ENCODE results near the gene ZNF831. TPM values are rescaled to one million over a fixed set of nuclear protein-coding genes. Genes with fewer than 3 reads are reported as not detected.

ZNF831 gene
- total RNA-seq, 1 donor from 2014 or later: 1.0 TPM

DNA sequence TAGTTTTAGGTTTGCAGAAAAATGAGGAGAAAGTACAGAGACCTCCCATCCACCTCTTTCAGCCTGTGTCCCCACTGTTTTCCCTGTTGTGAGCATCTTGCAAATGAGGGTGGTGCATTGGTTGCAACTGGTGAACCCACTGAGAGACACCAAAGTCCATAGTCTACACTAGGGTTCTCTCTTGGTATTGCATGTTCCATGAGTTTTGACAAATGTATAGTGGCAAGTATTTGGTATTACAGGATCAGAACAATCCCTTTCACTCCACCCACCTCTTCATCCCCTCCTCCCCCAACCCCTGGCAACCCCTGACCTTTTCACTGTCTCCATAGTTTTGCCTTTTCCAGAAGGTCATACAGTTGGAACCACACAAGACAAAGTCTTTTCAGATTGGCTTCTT lies 20.1 kb downstream of the ZNF831 start:
- DNase-seq (no peak), ATAC-seq (no peak)
- no peaks in the 10 kb centered on the region for H3K36me3 ChIP-seq
- intact Hi-C loops (cut with DNase I): no loop called here
- H3K9me3 ChIP-seq: no peaks in the 10 kb centered on the region
- H3K4me3 ChIP-seq: no peak overlapping the region
- TF ChIP-seq, protein P1, sequence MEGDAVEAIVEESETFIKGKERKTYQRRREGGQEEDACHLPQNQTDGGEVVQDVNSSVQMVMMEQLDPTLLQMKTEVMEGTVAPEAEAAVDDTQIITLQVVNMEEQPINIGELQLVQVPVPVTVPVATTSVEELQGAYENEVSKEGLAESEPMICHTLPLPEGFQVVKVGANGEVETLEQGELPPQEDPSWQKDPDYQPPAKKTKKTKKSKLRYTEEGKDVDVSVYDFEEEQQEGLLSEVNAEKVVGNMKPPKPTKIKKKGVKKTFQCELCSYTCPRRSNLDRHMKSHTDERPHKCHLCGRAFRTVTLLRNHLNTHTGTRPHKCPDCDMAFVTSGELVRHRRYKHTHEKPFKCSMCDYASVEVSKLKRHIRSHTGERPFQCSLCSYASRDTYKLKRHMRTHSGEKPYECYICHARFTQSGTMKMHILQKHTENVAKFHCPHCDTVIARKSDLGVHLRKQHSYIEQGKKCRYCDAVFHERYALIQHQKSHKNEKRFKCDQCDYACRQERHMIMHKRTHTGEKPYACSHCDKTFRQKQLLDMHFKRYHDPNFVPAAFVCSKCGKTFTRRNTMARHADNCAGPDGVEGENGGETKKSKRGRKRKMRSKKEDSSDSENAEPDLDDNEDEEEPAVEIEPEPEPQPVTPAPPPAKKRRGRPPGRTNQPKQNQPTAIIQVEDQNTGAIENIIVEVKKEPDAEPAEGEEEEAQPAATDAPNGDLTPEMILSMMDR (IDR thresholded peaks at IDR 0.05): no peak
- no peak overlapping the region for H3K27ac ChIP-seq
- no peaks in the 10 kb centered on the region for H3K4me1 ChIP-seq
- H3K27me3 ChIP-seq (ENCODE audit: low read depth): no peaks in the 10 kb centered on the region

- Histone ChIP-seq H3K9me3 (no peaks in the 10 kb centered on the region), H3K27me3 (ENCODE audit: low read depth) (no peaks in the 10 kb centered on the region), H3K36me3 (no peaks in the 10 kb centered on the region), H3K4me1 (no peaks in the 10 kb centered on the region), H3K27ac (no peak overlapping the region), H3K4me3 (no peak overlapping the region)
- intact Hi-C loops (cut with DNase I): no loop called here
- ATAC-seq: no peak
- no peak for DNase-seq
- TF ChIP-seq, protein P1 (IDR thresholded peaks at IDR 0.05): no peak
Observed at GRCh38 chr20:59184880-59185447, 21.3 kb downstream of the ZNF831 start.

DNA sequence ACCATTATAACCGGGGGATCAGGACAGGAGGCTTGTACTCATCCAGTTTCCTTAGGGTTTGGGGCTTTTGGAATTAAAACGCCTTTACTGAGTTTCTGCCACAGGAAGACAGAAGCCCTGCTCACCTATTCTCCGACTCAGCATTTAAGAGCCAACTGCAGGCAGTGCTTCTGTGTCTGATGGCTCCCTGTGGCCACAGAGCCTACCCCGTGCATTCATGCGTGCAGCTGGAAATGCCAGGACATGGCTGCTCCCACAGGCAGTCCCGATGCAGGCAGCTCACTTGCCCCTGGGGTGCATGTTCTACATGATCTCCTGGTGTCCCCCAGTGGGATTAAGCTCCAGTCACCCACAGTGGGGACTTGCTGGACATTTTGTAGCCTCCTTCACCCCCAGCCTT lies 22.2 kb downstream of the ZNF831 start:
- intact Hi-C loops (cut with DNase I): no loop called here

GRCh38 chr20:59190466-59190865 lies 26.8 kb downstream of the ZNF831 start:
- intact Hi-C loops (cut with DNase I): no loop called here
- ATAC-seq: no peak
- TF ChIP-seq, protein P1 (IDR thresholded peaks at IDR 0.05): no peak

More for the DNA sequence above, 22.2 kb downstream of the ZNF831 start:
- H3K27ac ChIP-seq: no peak overlapping the region
- H3K4me3 ChIP-seq: no peak overlapping the region
- no peaks in the 10 kb centered on the region for H3K36me3 ChIP-seq
- TF ChIP-seq, protein P1 (IDR thresholded peaks at IDR 0.05): no peak
- ATAC-seq (no peak), DNase-seq (no peak)
- no peaks in the 10 kb centered on the region for H3K4me1 ChIP-seq
- no peaks in the 10 kb centered on the region for H3K27me3 ChIP-seq (ENCODE audit: low read depth)
- no peaks in the 10 kb centered on the region for H3K9me3 ChIP-seq

DNA sequence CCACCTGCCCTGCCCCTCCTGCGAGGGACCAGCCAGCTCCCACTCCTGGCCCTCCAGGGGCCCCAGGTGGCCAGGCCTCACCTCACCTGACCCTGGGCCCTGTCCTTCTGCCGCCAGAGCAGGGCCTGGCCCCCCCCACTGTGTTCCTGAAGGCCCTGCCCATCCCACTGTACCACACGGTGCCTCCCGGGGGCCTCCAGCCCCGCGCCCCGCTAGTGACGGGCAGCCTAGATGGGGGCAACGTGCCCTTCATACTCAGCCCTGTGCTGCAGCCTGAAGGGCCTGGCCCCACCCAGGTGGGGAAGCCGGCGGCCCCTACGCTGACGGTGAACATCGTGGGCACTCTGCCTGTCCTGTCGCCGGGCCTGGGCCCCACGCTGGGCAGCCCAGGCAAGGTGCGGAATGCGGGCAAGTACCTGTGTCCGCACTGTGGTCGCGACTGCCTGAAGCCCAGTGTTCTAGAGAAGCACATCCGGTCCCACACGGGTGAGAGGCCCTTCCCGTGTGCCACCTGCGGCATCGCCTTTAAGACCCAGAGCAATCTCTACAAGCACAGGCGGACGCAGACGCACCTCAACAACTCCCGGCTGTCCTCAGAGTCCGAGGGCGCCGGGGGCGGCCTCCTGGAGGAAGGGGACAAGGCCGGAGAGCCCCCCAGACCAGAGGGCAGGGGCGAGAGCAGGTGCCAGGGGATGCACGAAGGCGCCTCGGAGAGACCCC lies 27.6 kb downstream of the ZNF831 start:
- Histone ChIP-seq H3K36me3 (no peaks in the 10 kb centered on the region), H3K4me1 (no peaks in the 10 kb centered on the region), H3K27me3 (ENCODE audit: low read depth) (peaks cover 13% of the 10 kb centered on the region), H3K27ac (no peak overlapping the region), H3K4me3 (no peak overlapping the region), H3K9me3 (no peaks in the 10 kb centered on the region)
- ATAC-seq: peak in 1 of 2 donors; percentile 19
- DNase-seq: no peak
- intact Hi-C loops (cut with DNase I): no loop called here
- TF ChIP-seq, protein P1 (IDR thresholded peaks at IDR 0.05): no peak

More at GRCh38 chr20:59190466-59190865, 26.8 kb downstream of the ZNF831 start:
- no peaks in the 10 kb centered on the region for H3K36me3 ChIP-seq
- H3K4me3 ChIP-seq: no peak overlapping the region
- no peak for DNase-seq
- no peaks in the 10 kb centered on the region for H3K4me1 ChIP-seq
- no peak overlapping the region for H3K27ac ChIP-seq
- no peaks in the 10 kb centered on the region for H3K9me3 ChIP-seq
- peaks cover 13% of the 10 kb centered on the region for H3K27me3 ChIP-seq (ENCODE audit: low read depth)
